Mucosa of stomach (tissue), 1 donor: ENCODE results near the gene UCHL5.
"Not testable (repeated sequence)": the region's sequence is repeated elsewhere in the genome, so short reads cannot be mapped to it uniquely, and the experiment has no call there.

Experiments used
- H3K27me3 ChIP-seq: one replicate; pipeline ENCODE4 v1.7.0; 2013; ENCODE audit warnings: mild to moderate bottlenecking, low read length; ENCODE audit not compliant: control insufficient read depth, insufficient read depth
- H3K36me3 ChIP-seq: one replicate; pipeline ENCODE4 v1.7.0; 2013; ENCODE audit warnings: low read length; ENCODE audit not compliant: control insufficient read depth, insufficient read depth
- H3K4me1 ChIP-seq: one replicate; pipeline ENCODE4 v1.7.0; 2013; ENCODE audit warnings: mild to moderate bottlenecking, low read length; ENCODE audit not compliant: control insufficient read depth, insufficient read depth
- H3K4me3 ChIP-seq: one replicate; pipeline ENCODE4 v1.7.0; 2013; ENCODE audit warnings: low read length
- H3K9ac ChIP-seq: one replicate; pipeline ENCODE4 v1.7.0; 2013; ENCODE audit warnings: mild to moderate bottlenecking, low read length, moderate library complexity
- H3K9me3 ChIP-seq: one replicate; pipeline ENCODE4 v1.7.0; 2013; ENCODE audit warnings: mild to moderate bottlenecking, low read length, moderate library complexity; ENCODE audit not compliant: control insufficient read depth
- donor health status: Pancreatic carcinoma.

The UCHL5 gene

GRCh38 chr1:193060406-193060805, 1.2 kb upstream of the UCHL5 start:
- Histone ChIP-seq H3K27me3 (no peaks in the 10 kb centered on the region), H3K4me1 (peaks cover 5% of the 10 kb centered on the region), H3K9me3 (no peaks in the 10 kb centered on the region), H3K36me3 (no peaks in the 10 kb centered on the region), H3K4me3 (peak overlapping the region; percentile 76), H3K9ac (peak overlapping the region; percentile 91)

- H3K4me1 ChIP-seq: peaks cover 5% of the 10 kb centered on the region
- no peaks in the 10 kb centered on the region for H3K36me3 ChIP-seq
- H3K9ac ChIP-seq: peak overlapping the region; percentile 91
- no peaks in the 10 kb centered on the region for H3K27me3 ChIP-seq
- peak overlapping the region; percentile 76 for H3K4me3 ChIP-seq
- no peaks in the 10 kb centered on the region for H3K9me3 ChIP-seq
Observed at GRCh38 chr1:193060115-193060403, 899 bp upstream of the UCHL5 start.

GRCh38 chr1:193058529-193059281, 455 bp downstream of the UCHL5 start:
- peaks cover 5% of the 10 kb centered on the region for H3K4me1 ChIP-seq
- no peaks in the 10 kb centered on the region for H3K27me3 ChIP-seq
- no peaks in the 10 kb centered on the region for H3K36me3 ChIP-seq
- peak overlapping the region; percentile 91 for H3K4me3 ChIP-seq
- H3K9ac ChIP-seq: peak overlapping the region; percentile 91
- no peaks in the 10 kb centered on the region for H3K9me3 ChIP-seq

- H3K27me3 ChIP-seq: no peaks in the 10 kb centered on the region
- H3K9me3 ChIP-seq: no peaks in the 10 kb centered on the region
- no peak overlapping the region for H3K9ac ChIP-seq
- H3K4me1 ChIP-seq: peaks cover 5% of the 10 kb centered on the region
- no peaks in the 10 kb centered on the region for H3K36me3 ChIP-seq
- H3K4me3 ChIP-seq: no peak overlapping the region
Observed at GRCh38 chr1:193054169-193054675, 4.9 kb downstream of the UCHL5 start.

- H3K4me3 ChIP-seq, H3K4me1 ChIP-seq, H3K36me3 ChIP-seq, H3K9ac ChIP-seq, H3K27me3 ChIP-seq, H3K9me3 ChIP-seq: not testable (repeated sequence)
Observed at GRCh38 chr1:193048913-193049312, 10.2 kb downstream of the UCHL5 start.

GRCh38 chr1:193042766-193043691, 16.1 kb downstream of the UCHL5 start:
- Histone ChIP-seq H3K4me1 (no peaks in the 10 kb centered on the region), H3K27me3 (no peaks in the 10 kb centered on the region), H3K36me3 (no peaks in the 10 kb centered on the region), H3K4me3 (no peak overlapping the region), H3K9me3 (no peaks in the 10 kb centered on the region), H3K9ac (no peak overlapping the region)

GRCh38 chr1:193040011-193040410, 19.1 kb downstream of the UCHL5 start:
- Histone ChIP-seq H3K9ac (no peak overlapping the region), H3K4me1 (no peaks in the 10 kb centered on the region), H3K36me3 (no peaks in the 10 kb centered on the region), H3K4me3 (no peak overlapping the region), H3K9me3 (no peaks in the 10 kb centered on the region), H3K27me3 (no peaks in the 10 kb centered on the region)

DNA sequence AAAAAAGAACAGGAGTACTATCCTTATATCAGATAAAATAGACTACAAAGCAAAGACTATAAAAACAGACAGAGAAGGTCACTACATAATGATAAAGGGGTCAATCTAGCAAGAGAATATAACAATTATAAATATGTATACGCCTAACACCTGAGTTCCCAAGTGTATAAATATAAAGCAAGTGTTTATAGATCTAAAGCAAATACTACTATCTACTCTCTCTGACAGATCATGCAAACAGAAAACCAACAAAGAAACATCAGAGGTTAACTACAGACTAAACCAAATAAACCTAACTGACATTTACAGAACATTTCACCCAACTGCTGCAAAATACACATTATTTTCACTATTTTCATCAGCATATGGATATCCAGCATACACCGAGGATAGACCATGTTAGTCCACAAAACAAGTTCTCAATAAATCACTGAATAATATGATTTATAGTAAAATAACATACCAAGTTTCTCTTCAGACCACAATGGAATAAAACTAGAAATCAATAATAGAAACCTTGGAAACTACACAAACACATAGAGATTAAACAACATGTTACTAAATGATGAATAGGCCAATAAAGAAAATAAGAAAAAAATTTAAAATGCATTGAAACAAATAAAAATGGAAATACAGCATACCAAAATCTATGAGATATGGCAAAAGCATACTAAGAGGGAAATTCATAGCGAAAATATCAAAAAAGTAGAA, 22.7 kb downstream of the UCHL5 start:
- H3K9me3 ChIP-seq: no peaks in the 10 kb centered on the region
- no peaks in the 10 kb centered on the region for H3K36me3 ChIP-seq
- no peaks in the 10 kb centered on the region for H3K4me1 ChIP-seq
- no peaks in the 10 kb centered on the region for H3K27me3 ChIP-seq
- H3K4me3 ChIP-seq: no peak overlapping the region
- H3K9ac ChIP-seq: no peak overlapping the region

DNA sequence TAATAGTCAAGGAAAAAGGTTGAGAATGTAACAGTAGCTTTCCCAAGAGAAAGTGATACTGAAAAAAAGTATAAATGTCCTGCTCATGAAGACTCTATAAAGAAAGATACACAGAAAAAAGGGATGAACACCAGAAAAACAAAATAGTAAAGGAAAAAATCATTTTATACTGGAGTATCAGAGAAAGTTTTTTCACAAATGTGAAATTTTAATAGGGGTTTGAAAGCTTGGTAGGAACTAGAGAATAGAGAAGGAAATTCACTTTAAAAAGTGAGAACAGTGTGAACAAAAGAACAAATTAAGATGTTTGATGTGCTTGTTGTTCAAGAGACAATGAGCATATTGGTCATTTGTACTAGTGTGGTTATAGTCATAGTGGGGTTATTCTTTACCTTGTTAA, 25.6 kb downstream of the UCHL5 start:
- no peaks in the 10 kb centered on the region for H3K4me1 ChIP-seq
- no peaks in the 10 kb centered on the region for H3K27me3 ChIP-seq
- no peak overlapping the region for H3K4me3 ChIP-seq
- H3K36me3 ChIP-seq: no peaks in the 10 kb centered on the region
- no peaks in the 10 kb centered on the region for H3K9me3 ChIP-seq
- H3K9ac ChIP-seq: no peak overlapping the region

GRCh38 chr1:193032643-193033427, 26.3 kb downstream of the UCHL5 start:
- H3K27me3 ChIP-seq, H3K9ac ChIP-seq, H3K4me1 ChIP-seq, H3K9me3 ChIP-seq, H3K4me3 ChIP-seq, H3K36me3 ChIP-seq: not testable (repeated sequence)

- H3K36me3 ChIP-seq: no peaks in the 10 kb centered on the region
- no peak overlapping the region for H3K4me3 ChIP-seq
- H3K9ac ChIP-seq: no peak overlapping the region
- H3K4me1 ChIP-seq: no peaks in the 10 kb centered on the region
- no peaks in the 10 kb centered on the region for H3K27me3 ChIP-seq
- H3K9me3 ChIP-seq: no peaks in the 10 kb centered on the region
Observed at GRCh38 chr1:193031431-193031830, 27.7 kb downstream of the UCHL5 start.
